ENCODE results near the gene DPP10. TPM values are rescaled to one million over a fixed set of nuclear protein-coding genes. Genes with fewer than 3 reads are reported as not detected.

DPP10 gene
- total and polyA plus RNA-seq, 2 of the 13 experiments (the other 11 are each of a cell fraction or from before 2014, with no cell fraction given) = 0.95 to 1.7 TPM

DNA sequence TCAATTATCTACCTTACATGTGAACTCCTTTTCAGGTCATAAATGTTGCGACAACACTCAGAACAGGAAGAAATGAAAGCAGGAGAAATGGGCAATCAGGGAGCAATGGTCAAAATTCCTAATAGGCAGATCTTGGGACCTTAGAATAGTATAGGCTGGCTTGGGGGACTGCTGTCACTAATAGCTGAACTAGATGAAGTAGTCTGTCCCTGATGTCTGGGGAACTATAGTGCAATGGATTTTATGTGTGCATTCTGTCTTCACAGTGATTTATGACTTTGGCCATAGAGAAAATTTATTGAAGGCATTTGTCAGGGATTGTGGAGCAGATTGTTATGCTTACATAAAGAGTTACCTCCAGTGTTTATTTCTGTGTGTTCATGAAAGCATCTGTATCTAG lies 6.1 kb upstream of the DPP10 start:
- H3K4me2 ChIP-seq (ENCODE audit: low read depth, low read length) = no peak overlapping the region
- DNase-seq (ENCODE audit: low spot score) = no peak
- H3K9ac ChIP-seq (ENCODE audit: insufficient read depth, low read depth, low read length) = no peak overlapping the region
- H3K4me1 ChIP-seq (ENCODE audit: insufficient read depth, low read length) = no peaks in the 10 kb centered on the region
- WGBS (ENCODE audit: low lambda C conversion rate) = 0% methylated on average over 1 of the region's 1 CpG
- no peaks in the 10 kb centered on the region for H4K20me1 ChIP-seq (ENCODE audit: insufficient read depth, low read length)
- TF ChIP-seq FOXJ3 (CRISPR knock-in tag; IDR thresholded peaks at IDR 0.05; ENCODE audit: borderline replicate concordance) (no peak), NCOA1 (CRISPR knock-in tag; IDR thresholded peaks at IDR 0.05) (no peak), ERF (CRISPR knock-in tag; IDR thresholded peaks at IDR 0.05) (no peak)
- TF ChIP-seq, protein P1, sequence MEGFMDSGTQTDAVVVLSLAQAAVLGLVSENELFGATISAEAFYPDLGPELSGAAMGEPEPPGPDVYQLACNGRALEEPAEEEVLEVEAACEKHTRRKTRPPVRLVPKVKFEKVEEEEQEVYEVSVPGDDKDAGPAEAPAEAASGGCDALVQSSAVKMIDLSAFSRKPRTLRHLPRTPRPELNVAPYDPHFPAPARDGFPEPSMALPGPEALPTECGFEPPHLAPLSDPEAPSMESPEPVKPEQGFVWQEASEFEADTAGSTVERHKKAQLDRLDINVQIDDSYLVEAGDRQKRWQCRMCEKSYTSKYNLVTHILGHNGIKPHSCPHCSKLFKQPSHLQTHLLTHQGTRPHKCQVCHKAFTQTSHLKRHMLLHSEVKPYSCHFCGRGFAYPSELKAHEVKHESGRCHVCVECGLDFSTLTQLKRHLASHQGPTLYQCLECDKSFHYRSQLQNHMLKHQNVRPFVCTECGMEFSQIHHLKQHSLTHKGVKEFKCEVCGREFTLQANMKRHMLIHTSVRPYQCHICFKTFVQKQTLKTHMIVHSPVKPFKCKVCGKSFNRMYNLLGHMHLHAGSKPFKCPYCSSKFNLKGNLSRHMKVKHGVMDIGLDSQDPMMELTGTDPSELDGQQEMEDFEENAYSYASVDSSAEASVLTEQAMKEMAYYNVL (CRISPR knock-in tag; IDR thresholded peaks at IDR 0.05; ENCODE audit: borderline replicate concordance) = no peak
- TF ChIP-seq, protein P2, sequence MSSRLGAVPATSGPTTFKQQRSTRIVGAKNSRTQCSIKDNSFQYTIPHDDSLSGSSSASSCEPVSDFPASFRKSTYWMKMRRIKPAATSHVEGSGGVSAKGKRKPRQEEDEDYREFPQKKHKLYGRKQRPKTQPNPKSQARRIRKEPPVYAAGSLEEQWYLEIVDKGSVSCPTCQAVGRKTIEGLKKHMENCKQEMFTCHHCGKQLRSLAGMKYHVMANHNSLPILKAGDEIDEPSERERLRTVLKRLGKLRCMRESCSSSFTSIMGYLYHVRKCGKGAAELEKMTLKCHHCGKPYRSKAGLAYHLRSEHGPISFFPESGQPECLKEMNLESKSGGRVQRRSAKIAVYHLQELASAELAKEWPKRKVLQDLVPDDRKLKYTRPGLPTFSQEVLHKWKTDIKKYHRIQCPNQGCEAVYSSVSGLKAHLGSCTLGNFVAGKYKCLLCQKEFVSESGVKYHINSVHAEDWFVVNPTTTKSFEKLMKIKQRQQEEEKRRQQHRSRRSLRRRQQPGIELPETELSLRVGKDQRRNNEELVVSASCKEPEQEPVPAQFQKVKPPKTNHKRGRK (CRISPR knock-in tag; IDR thresholded peaks at IDR 0.05) = no peak
- TF ChIP-seq, protein P3, sequence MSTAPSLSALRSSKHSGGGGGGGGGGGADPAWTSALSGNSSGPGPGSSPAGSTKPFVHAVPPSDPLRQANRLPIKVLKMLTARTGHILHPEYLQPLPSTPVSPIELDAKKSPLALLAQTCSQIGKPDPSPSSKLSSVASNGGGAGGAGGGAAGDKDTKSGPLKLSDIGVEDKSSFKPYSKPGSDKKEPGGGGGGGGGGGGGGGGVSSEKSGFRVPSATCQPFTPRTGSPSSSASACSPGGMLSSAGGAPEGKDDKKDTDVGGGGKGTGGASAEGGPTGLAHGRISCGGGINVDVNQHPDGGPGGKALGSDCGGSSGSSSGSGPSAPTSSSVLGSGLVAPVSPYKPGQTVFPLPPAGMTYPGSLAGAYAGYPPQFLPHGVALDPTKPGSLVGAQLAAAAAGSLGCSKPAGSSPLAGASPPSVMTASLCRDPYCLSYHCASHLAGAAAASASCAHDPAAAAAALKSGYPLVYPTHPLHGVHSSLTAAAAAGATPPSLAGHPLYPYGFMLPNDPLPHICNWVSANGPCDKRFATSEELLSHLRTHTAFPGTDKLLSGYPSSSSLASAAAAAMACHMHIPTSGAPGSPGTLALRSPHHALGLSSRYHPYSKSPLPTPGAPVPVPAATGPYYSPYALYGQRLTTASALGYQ (CRISPR knock-in tag; IDR thresholded peaks at IDR 0.05) = no peak
- ChIA-PET POLR2A (no interaction called here), CTCF (ENCODE audit: low intra/inter-chr PET ratio, low total read pairs) (no interaction called here)
- in situ Hi-C loops (cut with HindIII; ENCODE audit: extremely low pct_ligation_motif_present, low pct_unique_long_range_greater_than_20kb) = no loop called here
- H2AFZ ChIP-seq (ENCODE audit: low read length) = no peak overlapping the region
- no peak overlapping the region for H3K27ac ChIP-seq (ENCODE audit: extremely low read length, insufficient read depth, low read length)
- no peak overlapping the region for H3K4me3 ChIP-seq (replicated peaks in 1 of 3; ENCODE audit: insufficient read depth in 1 of 3, low read depth in 2 of 3, low read length in 3 of 3)
- no peaks in the 10 kb centered on the region for H3K36me3 ChIP-seq (replicated peaks in 1 of 2; ENCODE audit: control insufficient read depth in 1 of 2, insufficient read depth in 2 of 2, low read length in 2 of 2)
- intact Hi-C loops (cut with micrococcal nuclease; ENCODE audit: unreplicated experiment) = no loop called here
- FAIRE-seq = no peak
- no peak for ATAC-seq
- no TSS peak for BruUV-seq (replicated peaks)
- no peaks in the 10 kb centered on the region for H3K79me2 ChIP-seq (ENCODE audit: insufficient read depth, low read length)
- H3K27me3 ChIP-seq (ENCODE audit: control insufficient read depth in 1 of 2, insufficient read depth in 2 of 2, low read length in 2 of 2) = no peaks in the 10 kb centered on the region; a peak in 1 of 5 replicates
- no peaks in the 10 kb centered on the region for H3K9me3 ChIP-seq (ENCODE audit: low read length)

All from HepG2 (cell line).